Ovary (tissue), 9 donors: Measurements from ENCODE around the gene CACNA2D4. TPM values are rescaled to one million over a fixed set of nuclear protein-coding genes. Genes with fewer than 3 reads are reported as not detected.

Source experiments
- DNase-seq, 5 donors: peaks; one replicate each; pipeline ENCODE4 v3.0.0-alpha.2; 2019 to 2020
- H3K27ac ChIP-seq, 2 donors: fragments of 200-600 bp; one replicate each; pipeline versions ENCODE4 v1.5.1 to v1.8.0; 2019 to 2022
- H3K27me3 ChIP-seq: fragments of 200-600 bp; one replicate; pipeline ENCODE4 v1.8.0; 2022
- H3K36me3 ChIP-seq: fragments of 200-600 bp; sonication (generic); one replicate; pipeline ENCODE4 v1.5.1; 2019
- H3K4me1 ChIP-seq: one replicate; pipeline ENCODE4 v1.8.1; 2013; ENCODE audit warnings: mild to moderate bottlenecking, moderate library complexity; ENCODE audit not compliant: insufficient read depth
- H3K4me3 ChIP-seq: fragments of 200-600 bp; sonication (generic); one replicate; pipeline ENCODE4 v1.5.1; 2017
- H3K9me3 ChIP-seq, 2 donors: fragments of 200-600 bp in 1 of 2; sonication (generic) in 1 of 2; one replicate each; pipeline versions ENCODE4 v1.5.1 to v1.8.1; 2013 to 2019; ENCODE audit warnings: mild to moderate bottlenecking in 1 of 2, moderate library complexity in 1 of 2
- EP300 ChIP-seq: sonication (generic); formaldehyde crosslinking; IDR thresholded peaks from one replicate; pipeline ENCODE4 v1.6.1; 2017; ENCODE audit warnings: antibody characterized with exemption
- POLR2A ChIP-seq: fragments of 450-650 bp; IDR thresholded peaks from one replicate; pipeline ENCODE4 v1.6.1; 2017; ENCODE audit warnings: antibody characterized with exemption, mild to moderate bottlenecking, moderate library complexity
- WGBS, 3 donors: extraction: QIAGEN DNeasy Blood & Tissue Kit in 1 of 3; methylation state at CpG; one replicate each; pipeline versions ENCODE4 v1.1.5 to v1.1.7; 2013 to 2017; 5-methylcytosine and 5-hydroxymethylcytosine counted together
- intact Hi-C, 4 donors: fragments of 100-400 bp; cut with DNase I; formaldehyde crosslinking; loops; one replicate each; pipeline versions ENCODE4 v1.11.0 to v1.15.1; 2022 to 2023
- polyA plus RNA-seq, 2 donors: library from polyadenylated mRNA; stranded (reverse); fragments of 200-250 nt in 1 of 2; fragments of 350-450 nt in 1 of 2; fragmentation: Illumina TruSeq in 1 of 2; extraction: RNeasy Lipid Tissue Mini Kit (QIAGEN cat#74804) in 1 of 2; gene quantifications; one replicate each; pipeline ENCODE4 v1.2.3, GENCODE V29; 2013 to 2014
- total RNA-seq, 7 donors: library from RNA; depleted of rRNA in 2 of 7; stranded (reverse); fragments of >200 nt in 2 of 7; fragmentation: NEBNext Ultra II Directional in 3 of 7; extraction: Animal tissue kit (Norgen Biotek cat#: 25700) in 3 of 7; gene quantifications; one replicate each; pipeline versions ENCODE4 v1.1.0 to v1.2.4, GENCODE V29; 2016 to 2023
- TF ChIP-seq, protein P1 (sequence below), 3 donors: fragments of 450-650 bp in 2 of 3; fragments of 200-600 bp in 1 of 3; IDR thresholded peaks; one replicate each; pipeline versions ENCODE4 v1.5.1 to v1.8.0; 2016 to 2022; ENCODE audit warnings: antibody characterized with exemption in 3 of 3, mild to moderate bottlenecking in 1 of 3
- donor health status: DM: no; HTN: no; CAD: no; lungs with moderate emphysema.
- donor health status: DM: no; HTN: no; CAD: no.
- donor health status: Bipolar disorder and iron deficiency.
- donor health status: DM: yes; HTN: yes; CAD: no.
- donor health status: DM: no; HTN: no; CAD: no.
- donor health status: DM: yes; HTN: yes; CAD: no.

CACNA2D4 gene
- total and polyA plus RNA-seq, 9 donors = 2.1 to 6.8 (median 3.2) TPM

- TF ChIP-seq POLR2A (no peak), EP300 (no peak)
- TF ChIP-seq, protein P1, sequence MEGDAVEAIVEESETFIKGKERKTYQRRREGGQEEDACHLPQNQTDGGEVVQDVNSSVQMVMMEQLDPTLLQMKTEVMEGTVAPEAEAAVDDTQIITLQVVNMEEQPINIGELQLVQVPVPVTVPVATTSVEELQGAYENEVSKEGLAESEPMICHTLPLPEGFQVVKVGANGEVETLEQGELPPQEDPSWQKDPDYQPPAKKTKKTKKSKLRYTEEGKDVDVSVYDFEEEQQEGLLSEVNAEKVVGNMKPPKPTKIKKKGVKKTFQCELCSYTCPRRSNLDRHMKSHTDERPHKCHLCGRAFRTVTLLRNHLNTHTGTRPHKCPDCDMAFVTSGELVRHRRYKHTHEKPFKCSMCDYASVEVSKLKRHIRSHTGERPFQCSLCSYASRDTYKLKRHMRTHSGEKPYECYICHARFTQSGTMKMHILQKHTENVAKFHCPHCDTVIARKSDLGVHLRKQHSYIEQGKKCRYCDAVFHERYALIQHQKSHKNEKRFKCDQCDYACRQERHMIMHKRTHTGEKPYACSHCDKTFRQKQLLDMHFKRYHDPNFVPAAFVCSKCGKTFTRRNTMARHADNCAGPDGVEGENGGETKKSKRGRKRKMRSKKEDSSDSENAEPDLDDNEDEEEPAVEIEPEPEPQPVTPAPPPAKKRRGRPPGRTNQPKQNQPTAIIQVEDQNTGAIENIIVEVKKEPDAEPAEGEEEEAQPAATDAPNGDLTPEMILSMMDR (IDR thresholded peaks at IDR 0.05) = no peak
- Histone ChIP-seq H3K4me3 (no peak overlapping the region), H3K9me3 (no peaks in the 10 kb centered on the region), H3K4me1 (no peaks in the 10 kb centered on the region), H3K27me3 (no peaks in the 10 kb centered on the region), H3K27ac (no peak overlapping the region), H3K36me3 (no peaks in the 10 kb centered on the region)
- intact Hi-C loops = loop anchor here (5.0 to 10.0 kb wide), 7 partner anchors 132 to 782 kb away; no protein-coding TSS in a partner anchor
- WGBS, 3 donors = 51 to 67% (median 60%) methylated on average over 12 of the region's 12 CpGs
- DNase-seq = peak in 1 of 5 donors; percentile 21
These were observed 118.5 kb downstream of the CACNA2D4 start for GRCh38 chr12:1799882-1800400.

GRCh38 chr12:1799051-1799881, 119.2 kb downstream of the CACNA2D4 start:
- intact Hi-C loops = loop anchor here (5.0 to 10.0 kb wide), 5 partner anchors 138 to 783 kb away; no protein-coding TSS in a partner anchor
- Histone ChIP-seq H3K36me3 (no peaks in the 10 kb centered on the region), H3K27me3 (no peaks in the 10 kb centered on the region), H3K4me3 (no peak overlapping the region), H3K9me3 (no peaks in the 10 kb centered on the region), H3K27ac (no peak overlapping the region), H3K4me1 (no peaks in the 10 kb centered on the region)
- 87 to 93% (median 87%) methylated on average over 20 to 21 of the region's 21 CpGs for WGBS, 3 donors
- no peak for TF ChIP-seq EP300
- TF ChIP-seq, protein P1 (IDR thresholded peaks at IDR 0.05) = no peak
- no peak for TF ChIP-seq POLR2A
- no peak for DNase-seq

DNA sequence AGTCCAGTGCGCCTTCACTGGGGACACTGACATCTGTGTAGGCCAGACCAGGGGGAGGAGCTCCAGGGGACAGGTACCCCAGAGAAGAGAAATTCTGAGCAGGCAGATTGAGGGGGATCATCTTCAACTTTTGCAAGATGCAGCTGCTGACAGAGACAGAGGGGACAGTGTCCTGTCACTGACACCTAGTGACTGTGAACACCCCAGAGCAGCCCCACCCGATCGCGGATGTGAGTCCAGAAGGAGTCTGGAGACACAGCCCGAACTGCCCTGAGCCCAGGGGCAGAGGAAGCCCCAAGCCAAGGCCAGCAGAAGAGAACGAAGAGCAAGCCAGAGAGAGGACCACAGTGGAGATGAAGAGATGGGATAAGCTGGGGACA, 119.8 kb downstream of the CACNA2D4 start:
- H3K27ac ChIP-seq = no peak overlapping the region
- H3K9me3 ChIP-seq = no peaks in the 10 kb centered on the region
- intact Hi-C loops = loop anchor here (5.0 to 10.0 kb wide), 5 partner anchors 139 to 784 kb away; no protein-coding TSS in a partner anchor
- WGBS, 3 donors = 90 to 93% (median 92%) methylated on average over 6 of the region's 6 CpGs
- TF ChIP-seq POLR2A (no peak), EP300 (no peak)
- TF ChIP-seq, protein P1 (IDR thresholded peaks at IDR 0.05) = no peak
- DNase-seq = no peak
- H3K4me3 ChIP-seq = no peak overlapping the region
- H3K4me1 ChIP-seq = no peaks in the 10 kb centered on the region
- no peaks in the 10 kb centered on the region for H3K27me3 ChIP-seq
- H3K36me3 ChIP-seq = no peaks in the 10 kb centered on the region

DNA sequence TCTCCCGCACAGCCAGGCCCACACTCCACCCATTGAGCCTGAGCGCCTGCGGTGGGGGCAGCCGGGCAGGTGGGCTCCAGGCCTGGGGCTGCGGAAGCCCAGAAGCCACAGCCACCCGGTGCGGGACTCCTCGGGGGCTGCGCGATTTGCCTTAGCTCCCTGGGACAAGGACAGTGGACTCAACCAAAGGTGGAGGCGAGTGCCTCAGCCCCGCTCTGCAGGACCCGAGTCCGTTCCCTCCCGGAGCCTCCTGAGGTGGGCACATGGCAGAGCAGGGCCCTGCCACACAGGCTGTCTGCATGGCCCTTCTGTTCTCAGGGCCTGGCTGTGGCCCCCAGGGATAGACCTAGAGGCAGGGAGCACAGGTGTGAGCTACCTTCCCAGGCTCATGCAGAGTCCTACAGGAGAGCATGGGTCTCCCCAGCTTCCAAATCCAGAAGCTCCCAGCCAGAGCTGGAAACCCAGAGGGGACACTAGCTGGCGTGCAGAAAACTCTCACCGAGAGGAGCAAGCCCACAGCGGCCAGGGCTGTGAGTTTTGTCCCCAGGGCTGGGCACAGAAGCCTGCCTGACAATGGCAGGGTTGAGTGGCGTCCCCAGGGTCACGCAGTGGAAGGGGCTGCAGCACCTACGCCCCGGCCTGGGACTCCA, 120.3 kb downstream of the CACNA2D4 start:
- peaks cover 3% of the 10 kb centered on the region for H3K4me1 ChIP-seq
- 89 to 92% (median 89%) methylated on average over 16 to 22 of the region's 22 CpGs for WGBS, 3 donors
- peak in 1 of 5 donors; percentile 32 for DNase-seq
- TF ChIP-seq POLR2A (no peak), EP300 (no peak)
- TF ChIP-seq, protein P1 (IDR thresholded peaks at IDR 0.05) = no peak
- H3K27me3 ChIP-seq = no peaks in the 10 kb centered on the region
- no peak overlapping the region for H3K4me3 ChIP-seq
- H3K27ac ChIP-seq = no peak overlapping the region
- no peaks in the 10 kb centered on the region for H3K9me3 ChIP-seq
- H3K36me3 ChIP-seq = no peaks in the 10 kb centered on the region
- intact Hi-C loops = loop anchor here (2.0 to 10.0 kb wide), 6 partner anchors 139 to 784 kb away; no protein-coding TSS in a partner anchor
